ENCODE data around the gene KRTAP4-6. TPM values are rescaled to one million over a fixed set of nuclear protein-coding genes. Genes with fewer than 3 reads are reported as not detected.

Gene KRTAP4-6
- total and polyA plus RNA-seq, 2 of the 8 experiments (the other 6 are each of a cell fraction or from before 2014, with no cell fraction given) = not detected

- no peak for TF ChIP-seq CHD7 (IDR thresholded peaks at IDR 0.05; ENCODE audit: insufficient replicate concordance, low read length)
- no peak for TF ChIP-seq TAF7 (optimal IDR thresholded peaks at IDR 0.05; ENCODE audit: borderline replicate concordance, low read depth, low read length)
- TF ChIP-seq SP4 (IDR thresholded peaks at IDR 0.05; ENCODE audit: low read length) = no peak
- no peak for TF ChIP-seq MAX (IDR thresholded peaks at IDR 0.05)
- no peak for TF ChIP-seq TAF1 (IDR thresholded peaks at IDR 0.05; ENCODE audit: low read depth, low read length)
- TF ChIP-seq GTF2F1 (IDR thresholded peaks at IDR 0.05; ENCODE audit: borderline replicate concordance, low read depth, low read length) = no peak
- TF ChIP-seq MAFK (IDR thresholded peaks at IDR 0.05; ENCODE audit: low read depth, low read length) = no peak
- no peak for TF ChIP-seq HDAC6 (IDR thresholded peaks at IDR 0.05; ENCODE audit: low read depth, low read length)
- TF ChIP-seq EZH2 (IDR thresholded peaks at IDR 0.05; ENCODE audit: low read depth, low read length, severe bottlenecking) = no peak
Observed at GRCh38 chr17:41126412-41126811, 13.9 kb downstream of the KRTAP4-6 start (continued).

Measured in H1 (cell line).